Measurements from ENCODE around the gene KLHDC4.
A peak's percentile ranks its signal among the peaks of the same experiment; 100 is the strongest.
"Not testable (repeated sequence)": the region's sequence is repeated elsewhere in the genome, so short reads cannot be mapped to it uniquely, and the experiment has no call there.

Gene KLHDC4

DNA sequence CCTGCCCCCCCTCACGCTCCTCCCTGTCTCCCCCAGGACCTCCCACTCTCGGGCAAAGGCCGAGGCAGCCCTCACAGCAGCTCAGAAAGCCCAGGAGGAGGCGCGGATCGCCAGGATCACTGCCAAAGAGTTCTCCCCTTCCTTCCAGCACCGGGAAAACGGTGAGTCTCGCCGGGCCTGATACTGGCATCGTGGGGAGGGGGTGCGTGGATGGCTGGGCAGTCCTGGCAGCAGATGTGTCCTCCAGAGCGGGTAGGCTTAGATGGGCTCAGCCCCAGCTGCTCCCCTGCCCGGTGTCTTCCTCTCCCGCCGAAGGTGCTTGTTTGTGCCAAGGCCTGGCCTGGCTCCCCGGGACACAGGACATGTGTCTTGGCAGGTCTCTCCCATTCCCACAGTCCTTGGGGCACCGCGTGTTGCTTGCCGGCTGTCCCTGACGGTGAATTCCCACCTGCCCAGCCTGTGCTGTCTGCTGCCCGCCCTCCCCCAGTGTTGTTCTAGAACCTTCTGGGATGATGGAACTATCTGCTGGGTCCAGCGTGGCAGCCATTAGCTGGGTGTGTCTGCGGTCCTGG, 81.6 kb downstream of the KLHDC4 start:
- DNase-seq (ENCODE audit: low read depth): no peak

DNA sequence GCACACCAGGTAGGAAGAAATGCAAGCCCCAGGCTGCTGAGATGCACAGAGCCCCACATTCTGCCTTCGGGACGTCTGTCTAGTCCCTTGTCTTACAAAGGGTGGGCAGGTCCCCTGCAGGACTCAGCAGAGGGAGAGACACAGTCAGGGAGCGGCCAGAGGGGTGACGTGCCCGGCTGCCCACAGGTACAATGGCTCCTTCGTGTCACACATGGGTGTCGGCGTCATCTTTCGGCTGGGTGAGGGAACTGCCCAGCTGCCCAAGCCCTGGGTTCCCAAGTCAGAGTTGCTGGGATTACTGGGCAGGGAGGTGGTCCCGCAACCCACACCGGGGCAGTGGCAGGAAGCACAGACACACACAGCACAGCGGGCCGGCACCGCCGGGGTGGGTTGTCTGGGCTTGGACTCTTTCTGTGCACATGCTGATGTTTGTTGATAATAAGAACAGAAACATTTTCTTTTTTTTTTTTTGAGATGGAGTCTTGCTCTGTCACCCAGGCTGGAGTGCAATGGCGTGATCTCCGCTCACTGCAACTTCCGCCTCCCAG, 82.9 kb downstream of the KLHDC4 start:
- DNase-seq (ENCODE audit: low read depth): no peak

DNA sequence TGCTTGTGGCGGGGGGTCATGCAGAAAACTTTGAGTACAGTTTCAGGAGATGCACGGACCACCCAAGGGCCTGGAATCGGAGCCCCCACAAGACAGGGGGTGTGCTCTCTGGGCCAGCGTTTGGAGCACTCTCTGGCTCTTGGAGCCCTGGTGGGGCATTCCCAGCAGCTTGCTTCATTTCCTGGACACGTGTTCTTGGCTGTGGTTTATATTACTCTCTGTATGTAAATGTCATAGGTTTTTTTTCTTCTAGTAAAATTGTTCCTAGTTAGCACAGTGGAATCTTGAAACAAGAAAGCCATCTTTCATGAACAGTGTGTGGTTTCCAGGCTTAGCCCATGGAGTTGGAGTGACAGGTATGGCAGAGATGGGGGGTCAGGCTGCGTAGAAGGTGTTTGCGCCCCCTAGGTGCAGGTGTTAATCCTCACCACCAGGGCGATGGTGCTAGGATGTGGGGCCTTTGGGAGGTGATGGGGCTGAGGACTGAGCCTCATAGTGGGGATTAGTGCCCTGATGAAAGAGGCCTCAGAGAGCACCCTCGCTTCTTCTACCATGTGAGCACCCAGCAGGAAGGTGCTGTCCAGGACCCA, 83.7 kb downstream of the KLHDC4 start:
- peak; percentile 36 for DNase-seq (ENCODE audit: low read depth)

DNA sequence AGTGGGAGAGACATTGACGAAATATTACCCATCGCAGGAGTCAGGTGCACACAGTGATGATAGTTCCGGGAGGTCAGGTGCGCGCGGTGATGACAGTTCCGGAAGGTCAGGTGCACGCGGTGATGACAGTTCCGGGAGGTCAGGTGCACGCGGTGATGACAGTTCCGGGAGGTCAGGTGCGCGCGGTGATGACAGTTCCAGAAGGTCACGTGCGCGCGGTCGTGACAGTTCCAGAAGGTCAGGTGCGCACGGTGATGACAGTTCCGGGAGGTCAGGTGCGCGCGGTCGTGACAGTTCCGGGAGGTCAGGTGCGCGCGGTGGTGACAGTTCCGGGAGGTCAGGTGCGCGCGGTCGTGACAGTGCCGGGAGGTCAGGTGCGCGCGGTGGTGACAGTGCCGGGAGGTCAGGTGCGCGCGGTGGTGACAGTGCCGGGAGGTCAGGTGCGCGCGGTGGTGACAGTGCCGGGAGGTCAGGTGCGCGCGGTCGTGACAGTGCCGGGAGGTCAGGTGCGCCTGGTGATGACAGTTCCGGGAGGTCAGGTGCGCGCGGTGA, 84.7 kb downstream of the KLHDC4 start:
- not testable (repeated sequence) for DNase-seq (ENCODE audit: low read depth)

DNA sequence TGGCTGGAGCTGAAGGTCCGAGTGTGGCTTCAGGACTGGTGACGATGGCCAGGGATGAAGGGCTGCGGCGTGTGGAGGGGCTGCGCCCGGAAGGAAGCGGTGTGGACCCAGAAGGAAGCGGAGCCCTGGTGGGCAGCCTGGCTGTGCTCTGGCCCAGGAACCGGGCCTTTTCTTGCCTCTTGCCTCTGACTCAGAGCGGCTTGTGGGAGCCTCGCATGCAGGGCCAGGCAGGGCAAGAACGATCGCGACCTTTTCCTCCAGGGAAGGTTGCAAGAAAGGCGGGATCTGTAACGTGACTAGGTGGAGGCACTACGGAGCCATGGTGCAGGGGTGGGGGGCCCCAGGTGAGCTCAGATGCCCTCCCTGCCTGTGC, 85.5 kb downstream of the KLHDC4 start:
- no peak for DNase-seq (ENCODE audit: low read depth)

DNA sequence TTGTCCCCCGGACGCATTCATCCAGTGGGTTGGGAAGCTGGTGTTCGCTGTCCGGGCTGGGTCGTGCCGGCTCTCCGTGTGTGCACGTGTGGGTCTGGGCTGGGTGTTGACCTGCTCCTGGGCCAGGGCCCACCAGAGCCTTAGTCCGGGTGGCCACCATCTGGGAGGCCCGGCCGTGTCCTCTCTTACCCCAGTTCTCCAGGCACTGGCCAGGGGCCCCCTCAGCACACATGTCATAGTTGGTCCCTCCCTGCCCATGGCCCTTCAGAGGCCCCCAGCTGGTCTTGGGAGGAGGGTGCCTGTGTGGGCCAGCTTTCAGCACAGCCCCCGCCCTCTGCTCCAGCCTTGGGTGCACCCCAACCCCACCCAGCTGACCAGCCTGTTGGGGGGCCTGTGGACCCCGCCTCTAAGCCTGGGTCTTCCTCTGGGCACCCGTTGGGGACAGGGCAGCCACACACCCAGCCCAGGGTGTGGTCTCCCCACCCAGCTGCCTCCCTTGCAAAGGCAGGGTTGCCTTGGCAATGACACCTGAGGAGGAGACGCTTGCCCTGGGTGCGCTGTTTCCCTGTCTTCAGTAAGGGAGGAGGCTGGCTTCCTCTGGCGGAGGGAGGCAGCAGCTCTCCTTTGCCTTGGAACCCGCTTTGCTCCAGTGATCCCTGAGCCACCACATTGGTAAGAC, 86.1 kb downstream of the KLHDC4 start:
- DNase-seq (ENCODE audit: low read depth): no peak

DNA sequence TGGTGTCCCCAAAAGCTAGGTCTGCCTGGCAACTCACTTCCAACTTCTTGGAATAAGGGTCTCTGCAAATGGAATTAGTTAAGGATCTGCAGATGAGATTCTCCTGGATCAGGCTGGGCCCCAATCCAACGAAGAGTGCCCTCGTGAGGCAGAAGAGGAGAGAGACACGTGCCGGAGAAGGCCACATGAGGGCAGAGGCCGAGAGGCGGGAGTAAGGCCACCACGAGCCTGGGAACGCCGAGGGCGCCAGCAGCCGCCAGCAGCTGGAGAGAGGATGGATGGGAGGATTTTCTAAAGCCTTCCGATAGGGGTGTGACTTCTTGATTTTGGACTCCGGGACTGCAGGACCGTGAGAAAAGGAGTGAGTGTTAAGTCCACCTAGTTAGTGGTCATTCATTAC, 87.2 kb downstream of the KLHDC4 start:
- no peak for DNase-seq (ENCODE audit: low read depth)

DNA sequence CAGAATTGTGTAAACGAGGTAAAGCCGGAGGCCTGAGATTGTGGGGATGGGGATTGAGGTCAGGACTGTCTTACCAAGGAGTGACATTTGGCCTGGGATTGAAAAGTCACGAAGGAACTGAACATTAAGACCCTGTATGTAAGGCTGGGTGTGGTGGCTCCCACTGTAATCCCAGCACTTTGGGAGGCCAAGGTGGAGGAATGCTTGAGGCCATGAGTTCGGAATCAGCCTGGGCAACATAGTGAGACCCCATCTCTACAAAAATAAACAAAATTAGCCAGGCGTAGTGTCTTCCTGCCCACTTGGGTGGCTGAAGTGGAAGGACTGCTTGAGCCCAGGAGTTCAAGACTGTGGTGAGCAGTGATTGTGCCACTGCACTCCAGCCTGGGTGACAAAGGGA, 88.0 kb downstream of the KLHDC4 start:
- DNase-seq (ENCODE audit: low read depth): no peak

DNA sequence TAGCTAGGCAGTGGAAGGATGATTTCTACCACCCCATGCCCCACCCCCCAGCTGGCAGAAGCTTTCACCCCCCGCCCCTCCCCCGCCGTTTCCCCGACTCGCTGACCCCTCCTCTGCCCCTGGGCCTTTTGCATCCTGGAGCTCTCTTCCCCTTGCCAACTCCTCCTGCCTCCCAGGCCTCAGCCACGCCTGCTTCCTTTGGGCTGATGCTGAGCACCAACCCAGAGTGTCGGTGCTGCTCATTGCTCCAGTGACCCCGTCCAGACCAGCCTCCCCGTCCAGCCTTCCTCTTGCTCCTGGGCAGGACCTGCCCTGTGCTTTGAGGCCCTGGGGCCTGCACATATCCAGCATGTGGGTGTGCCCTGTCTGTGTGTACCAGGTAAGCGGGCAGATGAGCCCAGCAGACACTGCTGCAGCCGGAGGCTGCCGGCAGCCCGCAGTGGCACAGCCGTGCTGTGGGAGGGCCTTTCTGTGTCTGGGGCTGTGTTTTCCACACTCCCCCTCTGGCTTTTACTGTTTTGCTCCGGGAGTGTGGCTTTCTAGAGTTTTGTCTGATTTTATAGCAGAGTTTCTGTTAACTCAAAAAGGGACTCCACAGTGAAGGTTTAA, 90.6 kb downstream of the KLHDC4 start:
- DNase-seq (ENCODE audit: low read depth): no peak

DNA sequence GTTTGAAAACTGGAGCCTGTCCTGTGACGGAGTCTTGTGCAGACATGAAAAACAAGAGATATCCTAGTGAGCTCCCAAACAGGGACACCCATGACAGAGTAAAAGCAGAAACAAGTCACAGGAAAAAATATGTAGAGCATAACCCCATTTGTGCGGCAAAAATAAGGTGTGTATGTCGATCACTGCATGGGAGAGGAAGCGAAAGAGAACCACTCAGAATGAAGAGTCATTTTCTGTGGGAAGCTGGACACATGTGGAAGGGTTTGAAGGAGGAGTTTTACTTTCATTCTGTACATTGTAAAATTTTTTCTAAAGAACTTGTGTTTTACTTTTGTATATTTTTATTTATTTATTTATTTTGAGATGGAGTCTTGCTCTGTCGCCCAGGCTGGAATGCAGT, 91.4 kb downstream of the KLHDC4 start:
- DNase-seq (ENCODE audit: low read depth): no peak

DNA sequence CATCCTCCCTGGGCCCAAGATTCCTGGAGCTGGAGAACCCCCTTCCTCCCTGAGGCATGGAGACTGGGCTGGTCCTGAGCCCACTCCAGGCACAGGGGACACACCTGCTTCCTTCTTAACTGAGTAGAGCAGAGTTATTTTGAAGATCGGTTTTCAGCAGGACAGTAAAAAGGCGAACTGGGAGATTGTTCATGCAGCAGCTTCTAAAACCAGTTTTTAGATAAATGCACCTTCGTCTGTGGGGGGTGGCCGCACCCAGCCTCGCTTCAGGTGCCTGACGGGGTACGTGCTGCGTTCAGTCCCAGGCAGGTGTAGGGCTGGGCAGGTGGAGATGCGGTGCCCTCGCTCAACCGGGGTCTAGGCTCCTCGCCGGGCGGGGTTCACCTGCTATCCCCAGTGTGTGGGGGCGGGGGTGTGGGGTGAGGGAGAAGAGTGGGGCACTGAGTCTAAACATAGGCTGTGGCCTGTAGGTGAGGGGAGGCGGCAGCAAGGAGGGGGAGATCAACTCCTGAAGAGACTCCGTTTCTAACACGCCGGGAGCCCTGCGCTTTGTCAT, 94.0 kb downstream of the KLHDC4 start:
- DNase-seq (ENCODE audit: low read depth): no peak

DNA sequence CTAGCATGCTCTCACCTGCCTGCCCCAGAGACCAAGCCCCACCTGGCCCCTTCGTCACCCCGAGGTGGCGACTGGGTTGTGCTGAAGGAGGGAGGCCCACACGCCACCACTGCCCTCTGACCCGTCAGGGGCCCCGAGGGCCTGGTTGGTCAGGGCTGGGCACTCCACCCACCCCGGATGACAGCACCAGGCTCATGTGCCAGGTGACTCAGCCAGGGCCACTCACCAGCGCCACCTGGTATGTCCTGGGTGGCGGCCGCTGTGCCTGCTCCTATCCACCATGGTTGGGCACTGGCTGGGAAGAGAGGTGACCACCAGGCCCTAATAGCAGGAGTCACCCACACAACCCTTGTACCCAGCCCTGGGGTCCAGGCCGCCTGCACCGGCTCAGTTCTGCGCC, 94.6 kb downstream of the KLHDC4 start:
- DNase-seq (ENCODE audit: low read depth): no peak

DNA sequence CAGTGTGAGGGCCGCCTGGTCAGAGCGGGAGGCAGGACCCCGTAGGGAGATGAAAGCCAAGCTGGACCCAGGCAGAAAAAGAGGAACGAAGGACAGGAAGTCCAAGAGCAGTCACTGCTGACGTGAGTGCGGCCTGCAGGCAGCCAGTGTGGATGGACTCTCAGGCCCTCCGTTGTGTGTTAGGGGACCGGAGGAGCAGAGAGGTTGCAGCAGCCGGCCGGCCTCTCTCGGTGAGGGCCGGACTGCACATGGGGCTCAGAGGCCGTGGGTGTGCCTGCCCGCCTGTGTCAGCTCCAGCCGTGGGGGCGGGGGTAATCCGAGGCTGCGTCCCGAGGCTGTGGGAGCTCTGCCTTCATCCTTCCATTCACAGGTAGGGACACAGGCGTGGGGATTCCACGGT, 96.1 kb downstream of the KLHDC4 start:
- DNase-seq (ENCODE audit: low read depth): no peak

DNA sequence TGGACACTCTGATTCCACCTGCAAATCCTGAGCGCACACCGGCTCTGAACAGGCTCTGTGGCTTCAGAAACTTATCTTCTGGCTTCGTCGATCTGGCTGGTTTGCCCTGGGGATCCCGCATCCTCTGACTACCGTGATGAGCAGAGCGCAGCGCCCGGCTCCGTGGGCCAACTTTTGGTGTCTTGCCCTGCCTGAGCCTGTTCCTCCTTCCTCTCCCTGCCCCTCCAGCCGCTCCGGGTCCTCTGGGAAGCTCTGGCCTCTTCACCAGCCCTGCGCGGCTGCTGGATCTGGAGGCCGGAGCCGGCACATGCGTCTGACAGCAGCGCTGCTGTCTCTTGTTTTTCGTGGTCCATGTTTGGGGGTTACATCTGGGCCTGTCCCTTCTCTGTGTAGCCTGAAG, 97.8 kb downstream of the KLHDC4 start:
- DNase-seq (ENCODE audit: low read depth): no peak

DNA sequence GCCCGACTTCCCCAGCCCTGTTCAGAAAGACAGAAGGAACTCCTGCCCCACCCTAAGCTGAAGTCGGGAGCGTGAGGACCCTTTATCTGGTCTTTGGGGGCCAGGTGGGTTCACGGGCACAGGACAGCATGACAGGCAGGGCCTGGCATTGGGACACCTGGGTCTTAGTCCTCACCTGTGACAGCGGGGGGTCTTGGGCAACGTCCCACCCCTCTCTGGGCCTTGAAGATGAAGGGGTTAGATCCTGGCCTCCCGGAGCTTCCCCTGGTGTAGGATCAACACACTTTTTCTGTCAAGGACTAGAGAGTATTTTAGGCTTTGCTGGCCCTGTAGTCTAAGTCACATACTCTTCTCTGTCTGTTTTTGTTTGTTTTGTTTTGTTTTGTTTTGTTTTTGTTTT, 98.3 kb downstream of the KLHDC4 start:
- no peak for DNase-seq (ENCODE audit: low read depth)

DNA sequence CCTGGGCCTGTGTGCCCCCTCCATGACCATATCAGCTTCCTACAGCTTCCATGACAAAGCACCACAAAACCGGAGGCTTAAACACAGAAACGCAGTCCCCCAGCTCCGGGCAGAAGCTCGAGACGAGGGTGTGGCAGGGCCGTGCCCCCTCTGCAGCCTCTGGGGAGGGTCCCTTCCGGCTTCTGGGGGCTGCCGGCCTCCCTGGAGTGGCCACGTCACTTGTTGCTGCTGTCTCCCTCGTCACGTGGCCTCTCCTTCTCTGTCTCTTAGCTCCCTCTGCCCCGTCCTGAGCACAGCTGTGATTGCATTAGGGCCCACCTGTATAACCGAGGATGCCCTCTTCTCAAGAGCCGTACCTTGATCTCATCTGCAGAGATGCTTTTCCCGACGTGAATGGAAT, 98.9 kb downstream of the KLHDC4 start:
- DNase-seq (ENCODE audit: low read depth): no peak

DNA sequence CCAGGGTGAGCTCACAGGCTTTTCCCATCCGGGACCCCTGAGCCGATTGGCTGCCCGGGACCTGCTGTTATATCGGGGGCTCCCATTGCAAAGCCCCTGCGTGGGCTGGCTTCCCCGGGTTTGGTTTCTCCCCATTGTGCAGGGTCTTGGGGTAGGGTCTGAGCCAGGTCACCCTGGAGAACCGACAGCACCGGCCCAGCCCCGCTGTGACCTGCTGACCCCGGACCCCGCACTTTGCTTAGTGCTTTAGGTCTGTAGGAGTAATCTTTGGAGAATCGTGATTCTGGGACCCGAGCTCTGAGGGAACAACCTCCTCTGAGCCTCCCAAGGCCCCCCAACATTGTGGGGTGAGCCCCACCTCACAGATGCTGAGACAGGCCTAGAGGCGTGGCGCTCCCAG, 100.6 kb downstream of the KLHDC4 start:
- DNase-seq (ENCODE audit: low read depth): no peak

DNA sequence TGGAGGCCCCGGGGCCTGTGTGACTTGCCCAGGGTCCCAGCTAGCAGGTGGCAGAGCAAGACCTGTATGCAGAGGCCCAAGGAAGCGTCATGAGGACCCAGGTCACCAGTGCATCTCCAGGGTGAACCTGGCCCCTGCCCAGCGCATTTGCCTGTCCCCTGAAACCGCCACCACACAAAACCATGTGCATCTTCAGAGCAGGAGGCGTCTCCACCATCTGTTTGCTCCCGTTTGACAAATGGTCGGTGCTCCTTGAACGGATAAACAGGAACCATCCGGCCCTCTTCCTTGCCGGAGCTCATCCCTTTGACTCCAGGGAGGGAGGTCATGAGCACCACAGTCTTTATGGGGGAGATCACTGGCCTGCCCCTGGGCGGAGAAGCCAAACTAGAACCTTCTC, 101.0 kb downstream of the KLHDC4 start:
- DNase-seq (ENCODE audit: low read depth): no peak

DNA sequence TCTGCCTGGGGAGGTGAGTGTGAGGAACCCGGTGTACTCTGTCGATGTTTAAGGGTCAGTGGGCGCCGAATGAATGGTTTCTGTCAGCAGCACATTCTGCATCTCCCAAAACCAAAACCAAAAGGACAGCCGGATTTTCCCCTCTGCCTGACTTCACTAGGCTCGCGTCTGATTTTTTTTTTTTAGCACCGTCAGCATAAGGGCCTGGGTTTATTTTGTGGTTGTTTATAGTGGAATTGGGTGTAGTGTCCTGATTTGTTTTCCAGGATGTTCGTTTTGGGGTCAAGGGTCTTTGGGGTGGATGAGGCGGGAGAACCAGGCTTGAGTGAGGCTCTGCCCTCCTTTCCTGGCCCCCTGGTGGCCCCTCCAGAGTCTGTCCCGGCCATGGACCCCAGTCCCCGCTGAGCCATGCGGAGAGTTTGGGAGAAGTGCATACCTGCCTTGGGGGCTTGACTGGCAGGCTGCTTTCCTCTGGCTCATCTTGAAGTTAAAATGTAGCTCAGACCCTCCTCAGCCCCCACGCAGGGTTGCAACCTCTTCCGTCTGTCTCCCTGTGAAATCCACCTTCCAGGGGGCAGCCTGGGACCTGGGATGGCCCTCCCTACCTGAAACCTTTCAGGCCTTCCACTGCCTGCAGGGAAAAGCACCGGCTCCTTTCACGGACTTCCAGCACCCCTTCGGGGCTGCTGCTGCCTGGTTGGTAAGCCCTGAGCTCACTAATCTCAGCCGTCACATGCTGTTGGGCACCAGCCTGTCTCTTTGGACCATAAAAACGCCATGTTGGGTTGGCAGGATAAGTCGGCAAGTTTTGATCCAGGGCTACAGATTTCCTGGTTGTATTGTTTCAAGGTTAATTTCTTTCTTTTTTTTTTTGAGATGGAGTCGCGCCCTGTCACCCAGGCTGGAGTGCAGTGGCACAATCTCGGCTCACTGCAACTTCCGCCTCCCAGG, 103.3 kb downstream of the KLHDC4 start:
- DNase-seq (ENCODE audit: low read depth): no peak

DNA sequence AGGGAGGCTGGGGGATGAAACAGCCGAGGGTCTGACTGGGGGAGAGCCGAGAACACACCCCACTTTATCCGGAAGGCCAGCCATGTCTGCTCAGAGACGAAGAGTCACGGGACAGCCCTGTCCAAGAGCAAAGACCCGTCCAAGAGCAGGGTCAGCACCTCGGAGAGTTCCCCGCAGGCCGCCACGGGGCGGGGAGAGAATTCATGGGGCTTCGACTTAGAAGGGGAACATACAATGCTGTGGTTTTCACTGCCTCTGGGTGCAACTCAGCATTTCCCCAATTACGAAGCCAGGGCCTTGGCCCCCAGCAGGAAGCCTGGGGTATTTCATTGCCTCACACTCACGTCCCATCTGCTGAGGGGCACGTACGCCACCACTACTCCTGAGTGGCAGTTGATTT, 104.2 kb downstream of the KLHDC4 start:
- DNase-seq (ENCODE audit: low read depth): peak; percentile 6

DNA sequence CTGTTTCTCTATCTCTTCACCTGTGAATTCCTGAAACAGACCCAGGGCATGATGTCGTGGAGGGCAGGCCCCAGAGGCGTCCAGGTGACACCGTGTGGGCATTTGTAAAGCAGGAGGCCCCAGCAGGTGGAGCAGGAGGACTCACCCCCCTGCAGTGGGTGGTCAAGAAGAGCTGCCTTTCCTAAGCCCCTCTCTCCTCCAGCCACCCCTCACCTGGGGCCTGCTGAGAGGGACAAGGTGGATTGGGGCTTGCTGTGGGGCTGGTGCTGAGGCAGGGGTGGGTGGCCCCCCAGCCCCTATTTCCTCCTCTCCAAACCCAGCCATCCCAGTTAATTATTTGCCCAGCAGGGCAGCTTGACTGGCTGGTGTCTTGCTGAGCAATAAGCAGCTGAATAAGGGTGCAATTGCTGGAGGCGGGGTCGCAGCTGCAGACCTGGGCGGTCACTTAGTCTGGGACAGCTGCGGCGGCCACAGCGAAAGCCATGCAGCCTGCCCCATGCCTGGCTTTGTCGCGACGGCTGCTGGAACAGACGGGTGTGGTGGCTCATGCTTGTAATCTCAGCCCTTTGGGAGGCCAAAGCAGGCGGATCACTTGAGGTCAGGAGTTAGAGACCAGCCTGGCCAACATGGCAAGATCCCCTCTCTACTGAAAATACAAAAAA, 107.1 kb downstream of the KLHDC4 start:
- no peak for DNase-seq (ENCODE audit: low read depth)
